Ovary (tissue), 3 donors: Measurements from ENCODE around the gene OCA2.

Experiments
- CTCF ChIP-seq, 3 donors: fragments of 450-650 bp in 2 of 3; fragments of 200-600 bp in 1 of 3; IDR thresholded peaks; one replicate each; pipeline versions ENCODE4 v1.5.1 to v1.8.0; 2016 to 2022; ENCODE audit warnings: antibody characterized with exemption in 3 of 3, mild to moderate bottlenecking in 1 of 3
- EP300 ChIP-seq: sonication (generic); formaldehyde crosslinking; IDR thresholded peaks from one replicate; pipeline ENCODE4 v1.6.1; 2017; ENCODE audit warnings: antibody characterized with exemption
- POLR2A ChIP-seq: fragments of 450-650 bp; IDR thresholded peaks from one replicate; pipeline ENCODE4 v1.6.1; 2017; ENCODE audit warnings: antibody characterized with exemption, mild to moderate bottlenecking, moderate library complexity
- donor health status: DM: no; HTN: no; CAD: no.

GRCh38 chr15:28118083-28118482 is 19.0 kb upstream of the OCA2 start:
- no peak for TF ChIP-seq CTCF (IDR thresholded peaks at IDR 0.05)
- TF ChIP-seq POLR2A: no peak
- TF ChIP-seq EP300: no peak
